AG09309 (cell line): ENCODE results near the gene ZNF445.

Experiments used
- DNase-seq: peaks from one replicate; pipeline ENCODE4 v3.0.0-alpha.2; 2010; ENCODE audit warnings: low read depth
- H3K4me3 ChIP-seq: 2 replicates; pipeline ENCODE4 v1.5.1; 2011; ENCODE audit warnings: mild to moderate bottlenecking, low read depth, low read length, moderate library complexity; ENCODE audit not compliant: control insufficient read depth
- TF ChIP-seq, protein P1 (sequence below): IDR thresholded peaks from 2 replicates; pipeline ENCODE4 v1.5.1; 2011; ENCODE audit warnings: mild to moderate bottlenecking, low read depth, low read length, inconsistent platforms; ENCODE audit not compliant: insufficient read depth, control insufficient read depth; ENCODE audit errors: missing control alignments

The ZNF445 gene

GRCh38 chr3:44445786-44446185 is 31.7 kb downstream of the ZNF445 start:
- TF ChIP-seq, protein P1, sequence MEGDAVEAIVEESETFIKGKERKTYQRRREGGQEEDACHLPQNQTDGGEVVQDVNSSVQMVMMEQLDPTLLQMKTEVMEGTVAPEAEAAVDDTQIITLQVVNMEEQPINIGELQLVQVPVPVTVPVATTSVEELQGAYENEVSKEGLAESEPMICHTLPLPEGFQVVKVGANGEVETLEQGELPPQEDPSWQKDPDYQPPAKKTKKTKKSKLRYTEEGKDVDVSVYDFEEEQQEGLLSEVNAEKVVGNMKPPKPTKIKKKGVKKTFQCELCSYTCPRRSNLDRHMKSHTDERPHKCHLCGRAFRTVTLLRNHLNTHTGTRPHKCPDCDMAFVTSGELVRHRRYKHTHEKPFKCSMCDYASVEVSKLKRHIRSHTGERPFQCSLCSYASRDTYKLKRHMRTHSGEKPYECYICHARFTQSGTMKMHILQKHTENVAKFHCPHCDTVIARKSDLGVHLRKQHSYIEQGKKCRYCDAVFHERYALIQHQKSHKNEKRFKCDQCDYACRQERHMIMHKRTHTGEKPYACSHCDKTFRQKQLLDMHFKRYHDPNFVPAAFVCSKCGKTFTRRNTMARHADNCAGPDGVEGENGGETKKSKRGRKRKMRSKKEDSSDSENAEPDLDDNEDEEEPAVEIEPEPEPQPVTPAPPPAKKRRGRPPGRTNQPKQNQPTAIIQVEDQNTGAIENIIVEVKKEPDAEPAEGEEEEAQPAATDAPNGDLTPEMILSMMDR: no peak
- H3K4me3 ChIP-seq: no peak overlapping the region
- DNase-seq: no peak

DNA sequence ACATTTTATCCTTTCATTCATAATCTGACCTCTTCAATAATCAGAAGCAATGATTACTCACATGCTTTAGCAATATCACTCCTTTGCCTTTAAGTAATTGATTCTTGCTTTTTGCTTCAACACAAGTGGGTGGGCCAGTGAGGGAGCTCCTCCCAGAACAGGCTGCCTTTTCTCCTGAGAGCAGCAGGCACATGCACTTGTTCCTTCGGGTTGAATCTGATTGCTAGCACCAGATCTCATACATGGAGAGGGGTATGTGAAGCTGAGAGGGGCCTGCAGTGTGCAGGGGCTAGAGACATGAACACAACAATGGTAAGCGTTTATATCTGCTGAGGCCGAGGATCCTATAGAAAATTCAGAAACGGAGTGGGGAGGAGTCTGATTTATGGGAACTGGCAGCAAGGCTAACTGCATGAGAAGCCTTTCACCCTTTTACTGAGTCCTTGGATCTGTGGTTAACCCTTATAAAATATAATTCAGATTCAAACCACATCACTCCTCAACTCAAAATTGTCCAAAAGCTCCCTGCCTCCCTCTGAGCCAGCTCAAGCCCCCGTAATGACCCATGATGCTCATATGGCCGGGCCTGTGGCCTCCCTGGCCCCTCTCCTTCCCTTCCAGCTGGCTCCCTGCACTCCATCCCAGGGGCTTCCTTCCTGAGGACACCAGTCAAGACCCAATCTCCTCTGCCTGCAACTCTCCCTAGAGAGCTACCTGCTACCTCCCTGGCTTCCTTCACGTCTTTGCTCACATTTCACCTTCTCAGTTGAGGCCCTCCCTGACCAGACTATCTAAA is 32.4 kb downstream of the ZNF445 start:
- TF ChIP-seq, protein P1: no peak
- no peak for DNase-seq
- H3K4me3 ChIP-seq: no peak overlapping the region

- DNase-seq: no peak
- no peak overlapping the region for H3K4me3 ChIP-seq
- TF ChIP-seq, protein P1: no peak
Measured at GRCh38 chr3:44444437-44444836, 33.0 kb downstream of the ZNF445 start.

GRCh38 chr3:44442596-44443309 is 34.7 kb downstream of the ZNF445 start:
- DNase-seq: no peak
- no peak overlapping the region for H3K4me3 ChIP-seq
- TF ChIP-seq, protein P1: no peak

GRCh38 chr3:44439499-44440295 is 37.8 kb downstream of the ZNF445 start:
- TF ChIP-seq, protein P1: no peak
- H3K4me3 ChIP-seq: no peak overlapping the region
- DNase-seq: no peak

GRCh38 chr3:44437800-44438199 is 39.7 kb downstream of the ZNF445 start:
- DNase-seq: no peak
- H3K4me3 ChIP-seq: no peak overlapping the region
- TF ChIP-seq, protein P1: no peak
